ENCODE data around the gene WBP1L.
"Not testable (repeated sequence)": the region's sequence is repeated elsewhere in the genome, so short reads cannot be mapped to it uniquely, and the experiment has no call there.

WBP1L gene

GRCh38 chr10:102720775-102721301 is 22.9 kb upstream of the WBP1L start:
- FAIRE-seq = no peak

GRCh38 chr10:102721954-102722353 is 21.8 kb upstream of the WBP1L start:
- no peak for FAIRE-seq
- DNase-seq (ENCODE audit: insufficient read length, low spot score) = no peak

More at GRCh38 chr10:102720775-102721301, 22.9 kb upstream of the WBP1L start:
- DNase-seq (ENCODE audit: insufficient read length, low spot score) = no peak

GRCh38 chr10:102723989-102724388 is 19.8 kb upstream of the WBP1L start:
- FAIRE-seq (no peak), DNase-seq (ENCODE audit: insufficient read length, low spot score) (no peak)

GRCh38 chr10:102726274-102726673 is 17.5 kb upstream of the WBP1L start:
- no peak for FAIRE-seq

GRCh38 chr10:102727037-102727818 is 16.5 kb upstream of the WBP1L start:
- FAIRE-seq (no peak), DNase-seq (ENCODE audit: insufficient read length, low spot score) (no peak)

More at GRCh38 chr10:102726274-102726673, 17.5 kb upstream of the WBP1L start:
- DNase-seq (ENCODE audit: insufficient read length, low spot score) = no peak

GRCh38 chr10:102729029-102730026 is 14.4 kb upstream of the WBP1L start:
- DNase-seq (ENCODE audit: insufficient read length, low spot score) (no peak), FAIRE-seq (peak; percentile 73)

GRCh38 chr10:102731222-102731800 is 12.4 kb upstream of the WBP1L start:
- DNase-seq (ENCODE audit: insufficient read length, low spot score) = no peak
- no peak for FAIRE-seq

- DNase-seq (ENCODE audit: insufficient read length, low spot score) (no peak), FAIRE-seq (no peak)
Observed at GRCh38 chr10:102732661-102733060, 11.1 kb upstream of the WBP1L start.

GRCh38 chr10:102735065-102735562 is 8.6 kb upstream of the WBP1L start:
- FAIRE-seq (no peak), DNase-seq (ENCODE audit: insufficient read length, low spot score) (no peak)

GRCh38 chr10:102738692-102739121 is 5.0 kb upstream of the WBP1L start:
- DNase-seq (ENCODE audit: insufficient read length, low spot score) (no peak), FAIRE-seq (no peak)

- FAIRE-seq (no peak), DNase-seq (ENCODE audit: insufficient read length, low spot score) (no peak)
Observed at GRCh38 chr10:102740229-102740628, 3.5 kb upstream of the WBP1L start.

- FAIRE-seq = no peak
Observed at GRCh38 chr10:102741726-102742237, 2.0 kb upstream of the WBP1L start.

GRCh38 chr10:102742313-102742712 is 1.4 kb upstream of the WBP1L start:
- DNase-seq (ENCODE audit: insufficient read length, low spot score); FAIRE-seq: not testable (repeated sequence)

More at GRCh38 chr10:102741726-102742237, 2.0 kb upstream of the WBP1L start:
- no peak for DNase-seq (ENCODE audit: insufficient read length, low spot score)

GRCh38 chr10:102743078-102743587 is 615 bp upstream of the WBP1L start:
- DNase-seq (ENCODE audit: insufficient read length, low spot score) (no peak), FAIRE-seq (no peak)

- DNase-seq (ENCODE audit: insufficient read length, low spot score) (no peak), FAIRE-seq (peak; percentile 54)
Observed at GRCh38 chr10:102744374-102745051, 765 bp downstream of the WBP1L start.

- FAIRE-seq (no peak), DNase-seq (ENCODE audit: insufficient read length, low spot score) (no peak)
Observed at GRCh38 chr10:102745157-102745556, 1.4 kb downstream of the WBP1L start.

GRCh38 chr10:102752266-102752930 is 8.7 kb downstream of the WBP1L start:
- FAIRE-seq = no peak

GRCh38 chr10:102752934-102753664 is 9.4 kb downstream of the WBP1L start:
- DNase-seq (ENCODE audit: insufficient read length, low spot score) = no peak

More at GRCh38 chr10:102752266-102752930, 8.7 kb downstream of the WBP1L start:
- no peak for DNase-seq (ENCODE audit: insufficient read length, low spot score)

More at GRCh38 chr10:102752934-102753664, 9.4 kb downstream of the WBP1L start:
- FAIRE-seq = peak; percentile 67

Data from GM19239 (cell line).